COLO829 (cell line): ENCODE results near the gene E2F1.
"Not testable (repeated sequence)": the region's sequence is repeated elsewhere in the genome, so short reads cannot be mapped to it uniquely, and the experiment has no call there.

Source experiments
- DNase-seq: peaks from one replicate; pipeline ENCODE4 v3.0.0; 2012; ENCODE audit warnings: low spot score

The E2F1 gene

DNA sequence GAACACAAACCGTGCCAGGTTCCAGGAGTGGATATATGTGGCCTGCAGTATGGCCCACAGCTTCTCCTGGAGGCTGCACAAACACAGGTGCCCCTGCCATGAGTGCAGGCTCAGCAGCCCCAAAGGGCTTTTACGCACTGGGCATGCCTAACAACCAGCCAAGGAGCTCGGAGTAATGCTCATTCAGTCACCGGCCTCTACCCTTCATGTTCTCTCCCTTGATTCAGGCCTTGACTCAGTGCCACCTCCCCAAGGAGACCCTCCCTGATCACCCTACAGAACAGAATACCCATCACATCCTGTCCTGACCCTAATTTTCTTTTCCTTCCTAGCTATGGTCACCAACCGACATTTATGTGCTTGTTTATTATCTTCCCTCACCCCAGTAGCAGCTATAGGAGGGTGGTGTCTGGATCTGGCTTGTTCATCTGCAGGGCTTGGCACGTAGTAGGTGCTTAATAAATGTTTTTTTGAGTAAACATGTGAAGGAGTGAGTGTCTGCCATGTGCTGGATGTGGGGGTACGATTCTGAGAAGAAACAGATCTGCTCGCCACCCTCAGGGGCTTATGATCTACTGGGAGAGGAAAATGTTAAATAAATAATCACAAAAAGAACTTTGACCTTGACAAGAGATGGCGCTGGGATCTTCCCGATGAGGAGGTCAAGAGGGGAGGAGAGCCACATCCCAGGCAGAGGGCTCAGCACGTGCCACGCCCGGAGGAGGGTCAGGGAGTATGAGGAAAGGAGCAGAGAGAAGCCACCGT is 24.7 kb upstream of the E2F1 start:
- DNase-seq, result no peak

DNA sequence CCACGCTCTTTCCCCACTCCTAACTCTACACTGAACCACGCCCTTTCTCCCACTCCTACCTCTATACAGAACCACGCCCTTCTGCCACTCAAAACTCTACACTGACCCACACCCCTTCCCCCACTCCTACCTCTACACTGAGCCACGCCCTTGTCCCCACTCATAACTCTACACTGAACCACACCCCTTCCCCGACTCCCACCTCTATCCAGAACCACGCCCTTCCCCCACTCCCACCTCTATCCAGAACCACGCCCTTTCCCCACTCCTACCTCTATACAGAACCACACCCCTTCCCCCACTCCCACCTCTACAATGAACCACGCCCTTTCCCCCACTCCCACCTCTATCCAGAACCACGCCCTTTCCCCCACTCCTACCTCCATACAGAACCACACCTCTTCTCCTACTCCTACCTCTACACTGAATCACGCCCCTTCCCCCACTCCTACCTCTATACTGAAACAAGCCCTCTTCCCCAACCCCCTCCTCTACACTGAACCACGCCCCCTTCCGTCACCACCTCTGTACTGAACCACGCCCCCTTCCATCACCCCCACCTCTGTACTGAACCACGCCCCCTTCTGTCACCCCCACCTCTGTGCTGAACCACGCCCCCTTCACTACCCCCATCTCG is 23.8 kb upstream of the E2F1 start:
- DNase-seq, result no peak

DNA sequence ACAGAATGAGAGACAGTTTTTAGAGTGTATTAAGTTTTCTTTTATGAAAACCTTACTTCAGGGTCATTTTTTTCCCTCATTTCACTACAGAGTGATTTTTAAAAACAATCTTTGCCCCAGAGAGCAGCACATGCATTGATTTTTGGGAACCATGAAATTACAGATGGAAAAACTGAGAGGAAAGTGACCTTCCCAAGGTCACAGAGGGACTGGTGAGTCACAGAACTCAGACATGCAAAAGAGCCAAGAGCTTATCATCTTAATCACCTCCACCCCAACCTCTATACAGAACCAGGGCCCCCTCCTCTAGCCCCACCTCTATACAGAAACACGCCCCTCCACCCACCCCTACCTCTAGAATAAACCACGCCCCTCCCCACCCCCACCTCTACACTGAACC is 23.2 kb upstream of the E2F1 start:
- no peak for DNase-seq

GRCh38 chr20:33707668-33708067 is 21.5 kb upstream of the E2F1 start:
- DNase-seq, result no peak

- no peak for DNase-seq
These were observed 18.2 kb upstream of the E2F1 start for GRCh38 chr20:33704197-33704924.

- no peak for DNase-seq
These were observed 17.4 kb upstream of the E2F1 start for GRCh38 chr20:33703498-33704137.

- DNase-seq, result no peak
These were observed 16.7 kb upstream of the E2F1 start for GRCh38 chr20:33702861-33703260.

- DNase-seq, result no peak
These were observed 15.7 kb upstream of the E2F1 start for GRCh38 chr20:33701629-33702450.

GRCh38 chr20:33700696-33701441 is 14.7 kb upstream of the E2F1 start:
- DNase-seq, result not testable (repeated sequence)

GRCh38 chr20:33698966-33699365 is 12.8 kb upstream of the E2F1 start:
- DNase-seq, result not testable (repeated sequence)

DNA sequence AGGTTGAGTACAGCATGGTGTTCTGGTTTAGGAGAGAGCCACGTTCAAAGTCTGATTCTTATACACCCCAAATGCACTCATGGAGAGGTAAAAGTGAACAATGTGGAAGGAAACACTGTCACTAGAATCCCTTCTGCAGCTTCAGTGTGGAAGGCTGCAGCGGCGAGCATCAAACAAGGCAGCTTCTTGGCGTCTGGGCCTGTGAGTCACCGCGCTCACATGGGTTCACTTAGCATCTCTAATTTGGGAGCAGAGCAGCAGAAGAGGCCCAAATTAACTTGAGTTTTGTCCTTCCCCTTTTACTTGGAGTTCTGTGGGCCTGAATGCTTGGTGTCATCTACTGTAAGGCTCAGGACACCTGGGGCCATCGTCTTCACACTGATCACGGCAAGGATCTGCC is 10.9 kb upstream of the E2F1 start:
- no peak for DNase-seq

- DNase-seq, result no peak
These were observed 10.3 kb upstream of the E2F1 start for GRCh38 chr20:33696448-33696847.

DNA sequence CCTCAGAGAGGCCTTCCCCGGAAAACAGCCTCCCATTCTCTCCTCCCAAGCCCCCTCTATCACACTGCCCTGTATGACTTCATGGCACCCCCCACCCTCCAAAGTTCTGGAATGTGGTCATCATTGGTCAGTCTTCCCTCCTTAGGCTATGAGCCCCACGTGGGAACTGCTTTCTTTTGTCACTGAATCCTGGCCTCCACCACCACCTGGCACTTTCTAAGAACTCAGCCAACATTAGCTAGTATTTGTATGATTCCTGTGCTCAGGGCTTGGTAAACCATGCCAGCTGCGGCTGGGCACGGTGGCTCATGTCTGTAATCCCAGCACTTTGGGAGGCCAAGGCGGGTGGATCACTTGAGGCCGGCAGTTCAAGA is 8.4 kb upstream of the E2F1 start:
- DNase-seq, result no peak

DNA sequence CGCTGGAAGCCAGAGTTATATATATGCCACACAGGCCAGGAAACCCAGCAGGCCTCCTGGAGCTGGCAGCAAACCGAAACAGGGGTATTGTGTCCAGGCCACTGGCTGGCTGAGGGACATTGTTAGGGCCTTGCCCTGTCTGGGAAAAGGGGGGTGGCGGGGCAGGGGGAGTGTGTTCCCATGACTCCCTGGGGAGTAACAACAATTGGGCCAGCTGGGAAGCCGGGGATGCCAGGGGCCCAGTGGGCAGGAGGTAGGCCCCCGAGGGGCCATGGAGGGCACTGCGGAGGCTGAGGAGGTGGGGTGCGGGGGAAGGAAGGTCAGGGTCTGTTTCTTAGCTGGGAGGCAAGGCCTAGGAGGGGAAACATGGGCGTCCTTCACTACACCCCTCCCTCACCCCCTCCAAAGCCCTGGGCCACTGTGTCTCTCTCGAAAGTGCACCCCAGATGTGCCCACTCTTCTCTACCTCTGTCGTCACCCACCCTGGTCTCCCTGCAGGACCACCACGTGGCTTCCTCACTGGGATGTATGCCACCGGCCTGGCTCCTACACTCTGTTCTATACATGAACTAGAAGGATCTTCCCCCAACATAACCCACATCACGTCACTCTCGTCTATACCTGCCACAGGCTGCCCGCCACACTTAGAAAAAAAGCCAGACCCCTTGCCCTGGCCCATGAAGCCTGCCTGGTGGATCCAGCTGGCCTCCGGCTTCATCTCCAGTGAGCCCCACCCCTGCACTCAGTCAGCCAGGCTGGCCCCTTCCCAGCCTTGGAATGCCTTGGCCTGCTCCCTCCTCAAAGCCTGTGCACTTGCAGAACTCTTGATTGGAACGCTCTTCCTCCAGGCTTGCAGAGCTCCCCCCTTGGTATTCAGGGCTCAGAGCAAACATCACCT is 7.8 kb upstream of the E2F1 start:
- no peak for DNase-seq

DNA sequence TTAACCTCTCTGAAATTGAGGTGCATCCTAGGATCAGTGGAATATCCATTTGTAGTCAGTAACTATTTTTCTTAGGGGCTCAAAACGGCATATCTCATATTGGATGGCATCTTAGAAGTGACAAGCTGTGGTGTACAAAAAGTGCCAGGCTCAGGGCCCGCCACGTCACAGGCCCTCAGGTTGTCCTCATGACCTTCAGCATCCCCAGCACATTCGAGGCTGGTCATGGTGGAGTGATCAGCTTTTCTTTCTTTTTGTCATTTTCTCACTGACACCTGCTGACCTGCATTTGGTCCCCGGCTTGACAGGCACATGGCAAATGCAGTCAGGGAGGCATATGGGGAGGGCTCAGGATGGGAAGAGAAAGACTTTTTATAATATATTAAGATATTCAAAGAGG is 7.1 kb upstream of the E2F1 start:
- DNase-seq, result no peak

DNA sequence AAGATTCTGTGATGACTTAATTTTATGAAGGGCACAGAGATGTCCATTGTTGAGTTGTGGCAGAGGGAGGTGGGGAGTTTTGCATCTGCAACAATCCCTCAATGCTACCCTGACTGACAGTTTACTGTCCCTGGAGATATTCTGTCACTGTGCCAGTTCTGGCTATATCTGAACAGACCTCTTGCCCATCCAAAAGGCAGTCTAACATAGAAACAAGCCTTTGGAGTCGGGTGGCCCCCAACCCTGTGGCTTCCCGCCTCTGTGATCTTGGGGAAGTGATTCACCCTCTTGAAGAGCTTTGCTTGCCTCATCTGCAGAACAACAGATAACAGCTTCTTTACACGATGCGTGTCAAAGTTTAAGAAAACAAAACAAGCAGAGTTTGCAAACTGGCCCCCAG is 3.8 kb upstream of the E2F1 start:
- DNase-seq, result peak; percentile 92

DNA sequence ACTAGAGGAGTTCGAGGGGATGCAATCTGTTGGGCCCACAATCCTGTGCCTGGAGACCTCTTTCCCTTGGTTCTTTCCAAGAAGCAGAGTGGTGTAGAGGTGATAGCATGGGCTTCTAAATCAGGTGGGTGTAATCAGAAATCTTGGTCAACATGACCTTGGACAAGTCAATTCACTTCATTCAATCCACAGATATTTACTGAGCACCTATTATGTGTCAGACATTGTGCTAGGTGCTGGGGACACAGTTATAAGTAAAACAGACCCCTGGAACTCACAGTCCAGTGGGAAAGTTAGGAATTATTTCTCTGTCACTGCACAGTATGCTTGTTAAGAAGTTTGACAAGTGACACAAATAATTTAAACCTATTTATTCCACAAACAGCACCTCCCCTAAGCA is 3.3 kb upstream of the E2F1 start:
- no peak for DNase-seq

GRCh38 chr20:33688938-33689424 is 2.8 kb upstream of the E2F1 start:
- DNase-seq, result no peak

- DNase-seq, result no peak
These were observed 2.1 kb upstream of the E2F1 start for GRCh38 chr20:33687993-33688937.
